HCT116 (cell line): ENCODE measurements around the gene CTBP1. TPM values are rescaled to one million over a fixed set of nuclear protein-coding genes. Genes with fewer than 3 reads are reported as not detected.

Experiments used
- ATAC-seq: fragments of 200-7000 bp; cut with Tn5 transposase; 2 replicates; pipeline ENCODE4 v1.9.1; 2020; ENCODE audit warnings: mild to moderate bottlenecking, moderate library complexity
- BruUV-seq: library from RNA; stranded (reverse); fragments of 400-500 nt; replicated peaks from 2 replicates; lab custom pipeline; 2021; lab: Mats Ljungman, UMichigan
- CTCF ChIA-PET: fragments of 300-600 bp; sonication (Branson Sonifier 250); formaldehyde crosslinking; loops from one replicate; lab custom pipeline; 2021; ENCODE audit warnings: antibody characterized with exemption; lab: Charles Lee
- POLR2A ChIA-PET: fragments of 300-600, 350-600 bp; sonication (Branson Sonifier 250); formaldehyde crosslinking; loops from one replicate; lab custom pipeline; 2021; ENCODE audit warnings: antibody characterized with exemption; lab: Charles Lee
- RAD21 ChIA-PET, 2 experiments: fragments of 300-600 bp; sonication (Branson Sonifier 250); formaldehyde crosslinking; loops; one replicate each; lab custom pipeline; 2023; ENCODE audit warnings: low total read pairs in 2 of 2; ENCODE audit not compliant: uncharacterized antibody in 2 of 2, unreplicated experiment in 2 of 2, low non-redundant PET in 1 of 2; lab: Charles Lee
- DNase-seq: peaks from one replicate; pipeline ENCODE4 v3.0.0-alpha.2; 2010; ENCODE audit warnings: low read depth, low spot score
- H2AFZ ChIP-seq: fragments of 200-600 bp; shearing (Covaris generic), sonication (generic); 2 replicates; pipeline ENCODE4 v1.6.1; 2017; ENCODE audit warnings: low read depth, mixed run types, mixed read lengths, antibody characterized with exemption, low read length; ENCODE audit not compliant: poor library complexity, severe bottlenecking
- H3K27ac ChIP-seq: 2 replicates; pipeline ENCODE4 v1.5.1; 2012; ENCODE audit warnings: low read depth, low read length
- H3K27me3 ChIP-seq: fragments of 200-600 bp; sonication (generic); 2 replicates; pipeline ENCODE4 v1.6.1; 2016; ENCODE audit warnings: mixed run types, low read length, mixed read lengths; ENCODE audit not compliant: insufficient read depth
- H3K36me3 ChIP-seq, 2 experiments: fragments of 200-500 bp in 1 of 2; fragments of 200-600 bp in 1 of 2; sonication (Bioruptor generic) in 1 of 2; sonication (generic) in 1 of 2; 2 replicates each; pipeline versions ENCODE4 v1.5.1 to v1.6.1; 2014 to 2016; ENCODE audit warnings: low read length in 2 of 2, inconsistent platforms in 1 of 2, mixed read lengths in 1 of 2, mixed run types in 1 of 2; ENCODE audit not compliant: insufficient read depth in 2 of 2, control insufficient read depth in 1 of 2
- H3K4me1 ChIP-seq, 2 experiments: fragments of 200-600 bp in 1 of 2; sonication (generic) in 1 of 2; 2 replicates each; pipeline versions ENCODE4 v1.5.1 to v1.6.1; 2012 to 2017; ENCODE audit warnings: low read length in 2 of 2, inconsistent platforms in 1 of 2, mild to moderate bottlenecking in 1 of 2, mixed read lengths in 1 of 2, mixed run types in 1 of 2, moderate library complexity in 1 of 2; ENCODE audit not compliant: insufficient read depth in 2 of 2, control insufficient read depth in 1 of 2
- H3K4me2 ChIP-seq: fragments of 200-600 bp; sonication (generic); 2 replicates; pipeline ENCODE4 v1.6.1; 2017; ENCODE audit warnings: mixed run types, low read length, mixed read lengths
- H3K4me3 ChIP-seq, 2 experiments: fragments of 200-600 bp in 1 of 2; sonication (generic) in 1 of 2; replicated peaks in 1 of 2; 2 replicates each; pipeline ENCODE4 v1.5.1; 2011 to 2016; ENCODE audit warnings: low read length in 2 of 2, control low read depth in 1 of 2, low read depth in 1 of 2, mild to moderate bottlenecking in 1 of 2, mixed read lengths in 1 of 2, mixed run types in 1 of 2
- H3K79me2 ChIP-seq: fragments of 200-600 bp; sonication (generic); 2 replicates; pipeline ENCODE4 v1.6.1; 2017; ENCODE audit warnings: mild to moderate bottlenecking, mixed run types, low read length, moderate library complexity, mixed read lengths; ENCODE audit not compliant: insufficient read depth
- H3K9ac ChIP-seq: fragments of 200-600 bp; sonication (generic); 2 replicates; pipeline ENCODE4 v1.6.1; 2016; ENCODE audit warnings: low read length, mixed read lengths
- H3K9me2 ChIP-seq: fragments of 200-600 bp; sonication (generic), shearing (Covaris generic); 2 replicates; pipeline ENCODE4 v1.6.1; 2017; ENCODE audit warnings: mixed run types, mild to moderate bottlenecking, moderate library complexity; ENCODE audit not compliant: insufficient read depth
- H3K9me3 ChIP-seq, 2 experiments: fragments of 200-500 bp in 1 of 2; fragments of 200-600 bp in 1 of 2; sonication (Bioruptor generic) in 1 of 2; sonication (generic) in 1 of 2; 2 replicates each; pipeline ENCODE4 v1.6.1; 2014 to 2017; ENCODE audit warnings: low read length in 2 of 2, mixed read lengths in 2 of 2, inconsistent platforms in 1 of 2, low read depth in 1 of 2, mild to moderate bottlenecking in 1 of 2, mixed run types in 1 of 2, moderate library complexity in 1 of 2; ENCODE audit not compliant: control insufficient read depth in 1 of 2, insufficient read depth in 1 of 2
- H4K20me1 ChIP-seq: fragments of 200-600 bp; sonication (generic), shearing (Covaris generic); 2 replicates; pipeline ENCODE4 v1.6.1; 2017; ENCODE audit warnings: mixed run types, mild to moderate bottlenecking, moderate library complexity; ENCODE audit not compliant: insufficient read depth
- CBX3 ChIP-seq: IDR thresholded peaks from 2 replicates; pipeline ENCODE4 v1.6.1; 2012; ENCODE audit warnings: low read depth
- CTCF ChIP-seq, 3 experiments: fragments of 200-600 bp in 1 of 3; sonication (generic) in 1 of 3; IDR thresholded peaks in 2 of 3; conservative IDR thresholded peaks in 1 of 3; 2 replicates each; pipeline ENCODE4 v1.5.1; 2012 to 2017; ENCODE audit warnings: low read depth in 2 of 3, low read length in 2 of 3, antibody characterized with exemption in 1 of 3, borderline replicate concordance in 1 of 3, control low read depth in 1 of 3, mild to moderate bottlenecking in 1 of 3, mixed read lengths in 1 of 3, mixed run types in 1 of 3, moderate library complexity in 1 of 3; ENCODE audit not compliant: insufficient read depth in 1 of 3
- EGR1 ChIP-seq: IDR thresholded peaks from 2 replicates; pipeline ENCODE4 v1.6.1; 2012; ENCODE audit warnings: low read depth
- EZH2 ChIP-seq: fragments of 200-600 bp; sonication (generic); IDR thresholded peaks from 2 replicates; pipeline ENCODE4 v1.6.1; 2017; ENCODE audit warnings: antibody characterized with exemption, mixed run types
- EZH2phosphoT487 ChIP-seq: fragments of 200-600 bp; IDR thresholded peaks from 2 replicates; pipeline ENCODE4 v1.6.1; 2018; ENCODE audit warnings: antibody characterized with exemption, borderline replicate concordance
- YY1 ChIP-seq: IDR thresholded peaks from 2 replicates; pipeline ENCODE4 v1.6.1; 2011; ENCODE audit warnings: low read length, low read depth, moderate library complexity, mild to moderate bottlenecking; ENCODE audit not compliant: insufficient replicate concordance; ENCODE audit errors: extremely low read depth
- intact Hi-C: fragments of 100-400 bp; cut with micrococcal nuclease; formaldehyde crosslinking; loops from 2 replicates; pipeline ENCODE4 v1.10.0; 2022
- total RNA-seq: library from RNA; stranded (reverse); gene quantifications from one replicate; pipeline ENCODE4 v1.2.1, GENCODE V29; 2021; ENCODE audit not compliant: unreplicated experiment
- TF ChIP-seq, protein P1 (sequence below): IDR thresholded peaks from 2 replicates; pipeline ENCODE4 v1.6.1; 2012

CTBP1 gene
- total RNA-seq, 1 experiment from 2014 or later, result 175 TPM

- Histone ChIP-seq H3K79me2 (no peaks in the 10 kb centered on the region), H3K4me2 (no peak overlapping the region), H3K9ac (no peak overlapping the region), H3K27ac (no peak overlapping the region), H3K9me3 (no peaks in the 10 kb centered on the region), H3K36me3 (no peaks in the 10 kb centered on the region), H4K20me1 (no peaks in the 10 kb centered on the region), H3K4me1 (no peaks in the 10 kb centered on the region), H3K27me3 (no peaks in the 10 kb centered on the region), H2AFZ (no peak overlapping the region), H3K4me3 (no peak overlapping the region), H3K9me2 (no peaks in the 10 kb centered on the region)
- ATAC-seq (no peak), DNase-seq (no peak)
- ChIA-PET RAD21 (no interaction called here), POLR2A (no interaction called here), CTCF (no interaction called here)
- TF ChIP-seq CTCF (IDR thresholded peaks at IDR 0.05 in 2 of 3, conservative IDR thresholded peaks at IDR 0.05 in 1 of 3; ENCODE audit: borderline replicate concordance in 1 of 3, insufficient read depth in 1 of 3, low read depth in 2 of 3, low read length in 2 of 3), result no peak
- TF ChIP-seq CBX3, result no peak
- no peak for TF ChIP-seq EGR1
- no peak for TF ChIP-seq EZH2
- TF ChIP-seq, protein P1, sequence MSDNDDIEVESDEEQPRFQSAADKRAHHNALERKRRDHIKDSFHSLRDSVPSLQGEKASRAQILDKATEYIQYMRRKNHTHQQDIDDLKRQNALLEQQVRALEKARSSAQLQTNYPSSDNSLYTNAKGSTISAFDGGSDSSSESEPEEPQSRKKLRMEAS, result no peak
- no peak for TF ChIP-seq EZH2phosphoT487
- no peak for TF ChIP-seq YY1
- BruUV-seq, result no TSS peak
- intact Hi-C loops, result no loop called here
Observed at GRCh38 chr4:1199556-1200331, 49.2 kb downstream of the CTBP1 start.
